HFF-Myc (cell line): ENCODE measurements around the gene BACE1-AS.

Source experiments
- DNase-seq: peaks from one replicate; pipeline ENCODE4 v3.0.0-alpha.2; 2011; ENCODE audit warnings: low read depth; ENCODE audit errors: extremely low read depth
- H3K4me3 ChIP-seq: replicated peaks from 2 replicates; pipeline ENCODE4 v1.5.1; 2011; ENCODE audit warnings: low read depth, mild to moderate bottlenecking, control low read depth, low read length
- TF ChIP-seq, protein P1 (sequence below): IDR thresholded peaks from 2 replicates; pipeline ENCODE4 v1.5.1; 2012; ENCODE audit warnings: mild to moderate bottlenecking, low read depth, low read length, control low read depth; ENCODE audit errors: missing control alignments

BACE1-AS gene

DNA sequence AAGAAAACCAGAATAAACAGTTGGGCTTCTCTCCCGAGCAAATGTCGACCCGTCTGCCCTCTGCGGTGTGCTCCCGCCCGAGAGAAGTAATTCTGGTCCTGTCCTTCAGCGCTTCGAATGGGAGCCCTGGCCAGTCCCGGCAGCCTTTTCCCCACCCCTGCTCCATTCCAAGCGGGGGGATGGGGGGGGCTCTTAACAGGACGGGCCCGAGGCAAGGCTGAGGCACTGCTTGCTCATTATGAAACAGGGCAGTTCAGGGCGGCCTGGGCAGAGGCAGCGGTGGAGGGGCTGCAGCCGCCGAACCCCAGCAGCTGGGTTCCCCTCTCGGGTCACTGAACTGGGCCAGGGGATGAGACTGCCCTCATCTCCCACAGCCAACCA is 9.1 kb downstream of the BACE1-AS start:
- no peak for DNase-seq
- H3K4me3 ChIP-seq: no peak overlapping the region
- TF ChIP-seq, protein P1, sequence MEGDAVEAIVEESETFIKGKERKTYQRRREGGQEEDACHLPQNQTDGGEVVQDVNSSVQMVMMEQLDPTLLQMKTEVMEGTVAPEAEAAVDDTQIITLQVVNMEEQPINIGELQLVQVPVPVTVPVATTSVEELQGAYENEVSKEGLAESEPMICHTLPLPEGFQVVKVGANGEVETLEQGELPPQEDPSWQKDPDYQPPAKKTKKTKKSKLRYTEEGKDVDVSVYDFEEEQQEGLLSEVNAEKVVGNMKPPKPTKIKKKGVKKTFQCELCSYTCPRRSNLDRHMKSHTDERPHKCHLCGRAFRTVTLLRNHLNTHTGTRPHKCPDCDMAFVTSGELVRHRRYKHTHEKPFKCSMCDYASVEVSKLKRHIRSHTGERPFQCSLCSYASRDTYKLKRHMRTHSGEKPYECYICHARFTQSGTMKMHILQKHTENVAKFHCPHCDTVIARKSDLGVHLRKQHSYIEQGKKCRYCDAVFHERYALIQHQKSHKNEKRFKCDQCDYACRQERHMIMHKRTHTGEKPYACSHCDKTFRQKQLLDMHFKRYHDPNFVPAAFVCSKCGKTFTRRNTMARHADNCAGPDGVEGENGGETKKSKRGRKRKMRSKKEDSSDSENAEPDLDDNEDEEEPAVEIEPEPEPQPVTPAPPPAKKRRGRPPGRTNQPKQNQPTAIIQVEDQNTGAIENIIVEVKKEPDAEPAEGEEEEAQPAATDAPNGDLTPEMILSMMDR: no peak

DNA sequence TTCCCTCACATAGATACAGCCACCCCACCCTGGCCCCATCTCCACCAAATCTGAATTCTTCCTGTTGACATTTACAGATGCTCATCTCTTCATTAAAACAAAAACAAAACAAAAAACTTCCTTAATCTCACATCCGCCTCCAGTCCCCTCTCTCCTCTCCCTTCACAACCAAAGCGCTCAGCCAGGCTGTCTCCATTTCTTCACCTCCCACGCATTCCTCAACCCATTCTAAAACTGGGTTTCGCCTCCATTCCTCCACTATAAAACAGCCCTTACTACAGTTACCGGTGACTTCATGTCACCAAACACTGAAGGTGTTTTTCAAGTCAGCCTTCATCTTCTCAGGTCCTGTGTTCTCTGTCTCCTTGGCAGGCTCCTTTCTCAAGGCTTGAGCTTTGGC is 9.6 kb downstream of the BACE1-AS start:
- TF ChIP-seq, protein P1: no peak
- no peak overlapping the region for H3K4me3 ChIP-seq
- DNase-seq: no peak

DNA sequence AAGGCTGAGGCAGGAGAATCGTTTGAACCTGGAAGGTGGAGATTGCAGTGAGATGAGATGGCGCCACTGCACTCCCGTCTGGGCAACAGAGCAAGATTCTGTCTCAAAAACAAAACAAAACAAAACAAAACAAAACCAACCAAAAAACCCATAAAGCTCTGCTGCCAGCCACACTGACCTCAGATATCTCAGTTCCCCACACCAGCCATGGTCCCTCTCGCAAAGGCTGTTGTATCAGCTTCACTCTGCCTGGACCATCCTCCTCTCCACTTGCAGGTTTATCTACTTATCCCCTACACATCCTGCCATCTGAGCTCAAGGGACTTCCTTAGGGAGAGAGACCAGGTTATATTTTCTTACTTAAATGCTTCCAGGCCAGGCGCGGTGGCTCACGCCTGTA is 11.1 kb downstream of the BACE1-AS start:
- H3K4me3 ChIP-seq: no peak overlapping the region
- DNase-seq: no peak
- TF ChIP-seq, protein P1: no peak

DNA sequence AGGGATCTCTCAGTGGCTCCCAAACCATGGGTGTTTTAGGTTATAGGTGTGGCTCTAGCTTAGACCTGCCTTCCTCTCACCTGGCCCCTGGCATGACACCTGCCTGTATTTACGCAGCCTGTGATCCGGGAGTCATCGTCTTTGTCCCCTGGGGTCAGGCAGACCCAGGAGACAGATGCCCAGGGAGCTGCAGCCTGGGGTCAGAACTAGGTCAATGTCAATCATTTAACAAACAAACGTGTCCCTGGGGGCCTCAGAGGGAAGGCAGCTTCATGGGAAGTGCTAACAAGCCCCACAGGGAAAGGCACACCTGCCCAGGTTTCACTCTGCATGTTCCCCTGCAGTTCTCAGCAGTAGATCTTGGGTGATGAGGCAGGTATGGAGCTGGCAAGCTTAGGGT is 12.0 kb downstream of the BACE1-AS start:
- DNase-seq: no peak
- TF ChIP-seq, protein P1: no peak
- no peak overlapping the region for H3K4me3 ChIP-seq

DNA sequence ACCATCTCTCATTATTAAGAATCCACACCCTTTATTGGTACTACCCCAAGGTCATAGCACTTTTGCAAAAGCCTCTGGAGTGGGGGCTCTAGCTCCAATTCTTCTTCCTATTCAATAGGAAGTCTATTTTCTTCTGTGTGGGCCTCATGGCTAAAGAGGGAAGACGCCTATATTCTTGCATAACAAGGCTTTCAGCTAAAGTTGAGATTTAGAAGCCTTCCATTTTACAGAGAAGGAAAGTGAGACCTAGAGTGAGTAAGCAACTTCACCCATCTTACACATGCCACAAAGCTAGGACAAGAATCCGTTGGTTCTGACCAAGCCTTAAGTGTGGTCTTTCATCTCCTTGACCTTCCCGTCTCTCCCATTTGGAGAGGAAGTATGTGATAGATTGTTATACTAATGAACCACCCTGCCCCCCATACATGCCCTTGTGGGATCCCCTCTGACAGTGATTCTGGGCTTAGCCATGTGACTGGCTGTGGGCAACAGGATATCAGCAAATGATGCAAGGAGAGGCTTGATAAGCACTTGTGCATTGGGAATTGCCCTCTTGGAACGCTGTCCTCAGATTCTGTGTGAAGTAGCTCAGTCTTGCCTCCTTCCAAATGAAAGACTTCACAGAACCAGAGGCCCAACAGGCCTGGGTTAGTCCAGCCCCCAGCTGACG is 12.6 kb downstream of the BACE1-AS start:
- H3K4me3 ChIP-seq: no peak overlapping the region
- TF ChIP-seq, protein P1: no peak
- no peak for DNase-seq

DNA sequence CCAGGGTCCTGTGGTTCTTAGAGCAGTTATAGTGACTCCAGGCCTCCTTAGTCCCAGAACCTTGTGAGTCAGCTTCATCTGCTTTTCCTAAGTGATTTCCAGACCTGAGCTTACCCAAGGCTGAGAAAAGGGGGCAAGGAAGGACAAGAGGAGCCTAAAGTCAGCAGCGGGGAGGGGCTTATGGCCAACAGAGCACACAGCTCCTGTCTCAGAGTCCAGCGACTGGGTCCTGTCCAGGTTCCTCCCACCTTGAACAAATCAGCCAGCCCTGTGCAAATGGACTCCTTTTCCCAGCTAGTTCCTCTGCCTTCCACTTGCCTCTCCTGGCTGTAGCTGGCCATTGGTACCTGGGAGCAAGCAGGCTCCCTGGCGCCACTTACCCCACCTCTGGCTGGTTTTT is 14.0 kb downstream of the BACE1-AS start:
- DNase-seq: no peak
- TF ChIP-seq, protein P1: no peak
- H3K4me3 ChIP-seq: no peak overlapping the region

DNA sequence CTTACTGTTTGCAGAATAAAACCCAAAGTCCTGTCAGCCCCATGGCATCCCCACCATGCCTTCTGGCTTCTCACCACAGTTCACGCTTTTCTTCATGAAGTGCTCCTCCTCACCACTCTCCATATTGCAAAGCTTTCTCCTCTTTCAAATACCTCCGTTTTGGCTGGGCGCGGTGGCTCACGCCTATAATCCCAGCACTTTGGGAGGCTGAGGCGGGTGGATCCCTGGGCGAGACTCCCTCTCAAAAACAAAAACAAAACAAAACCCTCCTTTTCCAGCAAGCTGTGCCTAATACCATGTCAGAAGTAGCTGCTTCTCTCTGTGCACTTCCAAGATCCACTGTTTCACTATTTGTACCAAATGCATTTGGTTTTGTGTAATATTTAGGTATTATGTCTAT is 18.2 kb downstream of the BACE1-AS start:
- no peak for DNase-seq
- H3K4me3 ChIP-seq: no peak overlapping the region
- TF ChIP-seq, protein P1: no peak
